H1 (cell line): Measurements from ENCODE around the gene MEF2D. TPM values are rescaled to one million over a fixed set of nuclear protein-coding genes. Genes with fewer than 3 reads are reported as not detected.

ENCODE experiments used
- CTCF ChIA-PET: fragments of 300-600 bp; sonication (Branson Sonifier 250); formaldehyde crosslinking; loops from one replicate; lab custom pipeline; 2021; ENCODE audit not compliant: partially characterized antibody; lab: Charles Lee
- POLR2A ChIA-PET: fragments of 300-600 bp; sonication (Branson Sonifier 250); formaldehyde crosslinking; loops from one replicate; lab custom pipeline; 2021; ENCODE audit warnings: inconsistent platforms; ENCODE audit not compliant: partially characterized antibody; lab: Charles Lee
- DNase-seq, 2 experiments: peaks; one replicate each; pipeline versions ENCODE4 v3.0.0 to v3.0.0-alpha.2; 2010 to 2022; ENCODE audit warnings: low spot score in 2 of 2, low read depth in 1 of 2, mixed read lengths in 1 of 2
- FAIRE-seq: peaks from 2 replicates; lab custom pipeline; 2011; peaks lifted over from hg19 to GRCh38; lab: Jason Lieb, UNC
- H2AFZ ChIP-seq: 2 replicates; pipeline ENCODE4 v1.8.1; 2012; ENCODE audit warnings: low read length, inconsistent platforms
- H2AK5ac ChIP-seq: 2 replicates; pipeline ENCODE4 v1.6.1; 2013; ENCODE audit warnings: low read depth, low read length
- H2BK120ac ChIP-seq: replicated peaks from 2 replicates; pipeline ENCODE3; 2013; ENCODE audit warnings: low read depth, low read length, inconsistent platforms
- H2BK12ac ChIP-seq: 2 replicates; pipeline ENCODE4 v1.6.1; 2013; ENCODE audit warnings: low read depth, low read length
- H2BK15ac ChIP-seq: 2 replicates; pipeline ENCODE4 v1.6.1; 2013; ENCODE audit warnings: low read length
- H2BK20ac ChIP-seq: 2 replicates; pipeline ENCODE4 v1.6.1; 2013; ENCODE audit warnings: low read length
- H2BK5ac ChIP-seq: 2 replicates; pipeline ENCODE4 v1.6.1; 2013; ENCODE audit warnings: low read depth, low read length
- H3K14ac ChIP-seq: 2 replicates; pipeline ENCODE4 v1.6.1; 2013; ENCODE audit warnings: inconsistent platforms; ENCODE audit not compliant: insufficient read length
- H3K18ac ChIP-seq: 2 replicates; pipeline ENCODE4 v1.6.1; 2013; ENCODE audit warnings: low read length; ENCODE audit errors: extremely low read depth
- H3K23ac ChIP-seq: 2 replicates; pipeline ENCODE4 v1.6.1; 2013; ENCODE audit warnings: inconsistent platforms; ENCODE audit not compliant: insufficient read length
- H3K23me2 ChIP-seq: 2 replicates; pipeline ENCODE4 v1.6.1; 2013; ENCODE audit warnings: low read depth, low read length
- H3K27ac ChIP-seq: 2 replicates; pipeline ENCODE4 v1.6.1; 2011; ENCODE audit warnings: low read depth, low read length, inconsistent platforms
- H3K27me3 ChIP-seq, 4 experiments: replicated peaks in 1 of 4; 1 replicate in 1 of 4; 2 replicates in 3 of 4; pipeline versions ENCODE4 v1.6.1 to v1.8.1; 2011 to 2013; ENCODE audit warnings: low read length in 3 of 4, mild to moderate bottlenecking in 3 of 4, inconsistent platforms in 2 of 4, mixed read lengths in 2 of 4, moderate library complexity in 1 of 4; ENCODE audit not compliant: control insufficient read depth in 3 of 4, insufficient read depth in 3 of 4; ENCODE audit errors: extremely low read depth in 1 of 4
- H3K36me3 ChIP-seq, 4 experiments: 2 replicates each; pipeline versions ENCODE4 v1.6.1 to v1.8.1; 2011 to 2013; ENCODE audit warnings: mild to moderate bottlenecking in 4 of 4, low read length in 3 of 4, moderate library complexity in 2 of 4, control low read depth in 1 of 4, inconsistent platforms in 1 of 4; ENCODE audit not compliant: insufficient read depth in 4 of 4, control insufficient read depth in 2 of 4
- H3K4ac ChIP-seq: replicated peaks from 2 replicates; pipeline ENCODE3; 2013; ENCODE audit warnings: low read length, low read depth, mixed read lengths, inconsistent platforms; ENCODE audit not compliant: insufficient read length
- H3K4me1 ChIP-seq, 4 experiments: replicated peaks in 1 of 4; 1 replicate in 1 of 4; 2 replicates in 3 of 4; pipeline versions ENCODE4 v1.6.1 to v1.8.1; 2011 to 2013; ENCODE audit warnings: low read length in 3 of 4, inconsistent platforms in 2 of 4, mixed read lengths in 1 of 4; ENCODE audit not compliant: insufficient read depth in 4 of 4, control insufficient read depth in 3 of 4
- H3K4me2 ChIP-seq, 2 experiments: 2 replicates each; pipeline versions ENCODE4 v1.6.1 to v1.8.1; 2011 to 2013; ENCODE audit warnings: low read depth in 2 of 2, low read length in 2 of 2, control low read depth in 1 of 2, inconsistent platforms in 1 of 2, mild to moderate bottlenecking in 1 of 2; ENCODE audit not compliant: insufficient read depth in 1 of 2
- H3K4me3 ChIP-seq, 4 experiments: fragments of 200-600, 300-600 bp in 1 of 4; sonication (generic), shearing (Covaris generic), sonication (Bioruptor Twin) in 1 of 4; 2 replicates each; pipeline versions ENCODE4 v1.5.1 to v1.8.1; 2011 to 2016; ENCODE audit warnings: low read length in 4 of 4, low read depth in 3 of 4, control low read depth in 2 of 4, inconsistent platforms in 2 of 4, mild to moderate bottlenecking in 2 of 4, mixed read lengths in 1 of 4, moderate library complexity in 1 of 4; ENCODE audit not compliant: insufficient read depth in 2 of 4; ENCODE audit errors: extremely low read depth in 1 of 4
- H3K56ac ChIP-seq: replicated peaks from 2 replicates; pipeline ENCODE3; 2013; ENCODE audit warnings: low read depth, mild to moderate bottlenecking, mixed read lengths, low read length, inconsistent platforms; ENCODE audit not compliant: insufficient read length
- H3K79me1 ChIP-seq: 2 replicates; pipeline ENCODE4 v1.6.1; 2013; ENCODE audit warnings: low read depth, low read length, control low read depth
- H3K79me2 ChIP-seq, 2 experiments: 2 replicates each; pipeline versions ENCODE4 v1.6.1 to v1.8.1; 2012 to 2013; ENCODE audit warnings: low read length in 2 of 2, mild to moderate bottlenecking in 2 of 2, inconsistent platforms in 1 of 2; ENCODE audit not compliant: insufficient read depth in 2 of 2, control insufficient read depth in 1 of 2
- H3K9ac ChIP-seq, 4 experiments: replicated peaks in 1 of 4; 1 replicate in 1 of 4; 2 replicates in 3 of 4; pipeline versions ENCODE4 v1.6.1 to v1.8.1; 2011 to 2013; ENCODE audit warnings: low read depth in 3 of 4, low read length in 3 of 4, control low read depth in 2 of 4, mild to moderate bottlenecking in 2 of 4, moderate library complexity in 2 of 4, inconsistent platforms in 1 of 4; ENCODE audit errors: extremely low read depth in 1 of 4
- H3K9me3 ChIP-seq, 2 experiments: 2 replicates each; pipeline versions ENCODE4 v1.6.1 to v1.8.1; 2012 to 2013; ENCODE audit warnings: mild to moderate bottlenecking in 2 of 2, moderate library complexity in 2 of 2, control low read depth in 1 of 2, inconsistent platforms in 1 of 2, low read depth in 1 of 2, low read length in 1 of 2, mixed read lengths in 1 of 2; ENCODE audit not compliant: insufficient read depth in 2 of 2
- H4K20me1 ChIP-seq, 2 experiments: replicated peaks in 1 of 2; 2 replicates each; pipeline versions ENCODE3 to v1.8.1; 2011 to 2013; ENCODE audit warnings: inconsistent platforms in 2 of 2, low read length in 2 of 2, mild to moderate bottlenecking in 1 of 2; ENCODE audit not compliant: insufficient read depth in 2 of 2, control insufficient read depth in 1 of 2
- H4K5ac ChIP-seq: 2 replicates; pipeline ENCODE4 v1.6.1; 2013; ENCODE audit warnings: low read length, low read depth, mixed read lengths, inconsistent platforms; ENCODE audit not compliant: insufficient read length
- H4K8ac ChIP-seq: 2 replicates; pipeline ENCODE4 v1.8.0; 2013; ENCODE audit warnings: mild to moderate bottlenecking, moderate library complexity, low read length, inconsistent platforms; ENCODE audit not compliant: insufficient read depth; ENCODE audit errors: extremely low read depth
- H4K91ac ChIP-seq: replicated peaks from 2 replicates; pipeline ENCODE3; 2013; ENCODE audit warnings: low read length, mixed read lengths, inconsistent platforms; ENCODE audit not compliant: insufficient read length
- CHD1 ChIP-seq: IDR thresholded peaks from 2 replicates; pipeline ENCODE4 v1.6.1; 2012; ENCODE audit warnings: low read depth, low read length, improper control_type of control experiment
- EGR1 ChIP-seq: IDR thresholded peaks from 2 replicates; pipeline ENCODE4 v1.6.1; 2011; ENCODE audit warnings: low read depth, low read length, borderline replicate concordance
- HDAC6 ChIP-seq: IDR thresholded peaks from one replicate; pipeline ENCODE4 v1.7.1; 2012; ENCODE audit warnings: low read depth, mild to moderate bottlenecking, inconsistent platforms, low read length, moderate library complexity
- SUZ12 ChIP-seq: fragments of 200-600 bp; sonication (generic); IDR thresholded peaks from 2 replicates; pipeline ENCODE4 v1.6.1; 2012; ENCODE audit warnings: mild to moderate bottlenecking, inconsistent platforms, low read length, moderate library complexity, mixed read lengths
- TAF1 ChIP-seq: IDR thresholded peaks from 2 replicates; pipeline ENCODE4 v1.6.1; 2011; ENCODE audit warnings: mild to moderate bottlenecking, low read depth, low read length
- WGBS, 2 experiments: shearing (Covaris generic) in 1 of 2; methylation state at CpG; one replicate each; pipeline versions ENCODE4 v1.1.6 to v1.1.7; 2013 to 2015; ENCODE audit warnings: low lambda C conversion rate in 2 of 2, mixed read lengths in 2 of 2, inconsistent platforms in 1 of 2, low coverage in 1 of 2, missing lambda C conversion rate in 1 of 2; ENCODE audit not compliant: insufficient replicate concordance in 2 of 2, insufficient coverage in 1 of 2, insufficient read length in 1 of 2; ENCODE audit errors: extremely low coverage in 1 of 2, missing lambda C conversion rate in 1 of 2; 5-methylcytosine and 5-hydroxymethylcytosine counted together
- polyA plus RNA-seq, 7 experiments: library from polyadenylated mRNA; depleted of rRNA in 3 of 7; stranded (reverse) in 5 of 7; unstranded in 2 of 7; fragments of >200 nt in 5 of 7; fragments of 200-250 nt in 2 of 7; gene quantifications; 1 replicate in 5 of 7; 2 replicates in 1 of 7; 4 replicates in 1 of 7; pipeline versions ENCODE4 v1.2.1 to v1.2.3, GENCODE V29; 2011 to 2013; ENCODE audit warnings: missing spikeins in 2 of 7, mixed read lengths in 2 of 7
- total RNA-seq: library from RNA; stranded (reverse); fragmentation: NEBNext Ultra II Directional; extraction: Animal tissue kit (Norgen Biotek cat#: 25700); gene quantifications from 2 replicates; pipeline ENCODE4 v1.2.1, GENCODE V29; 2021

Gene MEF2D
- total and polyA plus RNA-seq, 2 of the 8 experiments (the other 6 are each of a cell fraction or from before 2014, with no cell fraction given): 17.3 to 20.3 TPM

- no peak overlapping the region for H2BK15ac ChIP-seq
- H3K27me3 ChIP-seq: peaks cover 56 to 97% (median 88%) of the 10 kb centered on the region in 4 experiments
- no peaks in the 10 kb centered on the region for H3K9me3 ChIP-seq
- 59% methylated on average over 7 of the region's 7 CpGs; no CpG with 5 or more reads in 1 of the 2 experiments for WGBS, 2 experiments
- no peak overlapping the region for H2BK12ac ChIP-seq
- peaks cover 10 to 26% (median 16%) of the 10 kb centered on the region in 4 experiments for H3K4me1 ChIP-seq
- H3K18ac ChIP-seq: no peak overlapping the region
- no peak overlapping the region for H3K14ac ChIP-seq
- H3K27ac ChIP-seq: no peak overlapping the region
- no peaks in the 10 kb centered on the region for H3K36me3 ChIP-seq
- no peak overlapping the region for H4K8ac ChIP-seq
- no peak overlapping the region for H2BK5ac ChIP-seq
- no peak overlapping the region for H2AK5ac ChIP-seq
- no peak overlapping the region for H3K4ac ChIP-seq
- no peak overlapping the region for H3K23ac ChIP-seq
- no peak overlapping the region for H4K5ac ChIP-seq
- CTCF ChIA-PET: interaction anchor here (0.6 to 14.9 kb wide), 11 partner anchors 10 to 1998 kb away, joined by 3 to 124 read pairs (median 6); no protein-coding TSS in a partner anchor
- no peak overlapping the region for H2BK20ac ChIP-seq
- H3K4me3 ChIP-seq: no peak overlapping the region
- POLR2A ChIA-PET: interaction anchor here (0.6 to 5.2 kb wide), 6 partner anchors 10 to 84 kb away, joined by 3 to 74 read pairs (median 10); partner anchors contain the start of gene MEF2D
- H2AFZ ChIP-seq: no peak overlapping the region
- DNase-seq (no peak), FAIRE-seq (no peak)
- TF ChIP-seq EGR1: no peak
- no peak for TF ChIP-seq TAF1
- TF ChIP-seq HDAC6: no peak
- TF ChIP-seq SUZ12: 0 out of 2 replicates have a peak, but pooled peaks have one; percentile 27
- no peak for TF ChIP-seq CHD1
- no peak overlapping the region for H4K91ac ChIP-seq
- H3K23me2 ChIP-seq: peaks cover 13% of the 10 kb centered on the region
- peak overlapping the region in 1 of 2 experiments; percentile 78; a peak in 1 of 4 replicates for H3K4me2 ChIP-seq
- no peak overlapping the region for H3K56ac ChIP-seq
- H2BK120ac ChIP-seq: no peak overlapping the region
- peaks cover 0 to 3% of the 10 kb centered on the region in 2 experiments for H4K20me1 ChIP-seq
- H3K9ac ChIP-seq: no peak overlapping the region
- H3K79me1 ChIP-seq: no peaks in the 10 kb centered on the region
- no peaks in the 10 kb centered on the region for H3K79me2 ChIP-seq
Measured at GRCh38 chr1:156423422-156424352, 76.9 kb downstream of the MEF2D start.
